GM12878 (cell line): ENCODE results near the gene CKS1B. TPM values are rescaled to one million over a fixed set of nuclear protein-coding genes. Genes with fewer than 3 reads are reported as not detected.

Experiments
- ATAC-seq: fragments of 200-7000 bp; cut with Tn5 transposase; 3 replicates; pipeline ENCODE4 v1.9.1; 2020; ENCODE audit warnings: mild to moderate bottlenecking, moderate library complexity
- BruUV-seq: library from RNA; stranded (reverse); fragments of 400-500 nt; replicated peaks from 2 replicates; lab custom pipeline; 2021; lab: Mats Ljungman, UMichigan
- CTCF ChIA-PET: fragments of 300-600 bp; sonication (Branson Sonifier 250); formaldehyde crosslinking; extraction: SDS; loops from one replicate; lab custom pipeline; 2021; ENCODE audit warnings: inconsistent platforms; lab: Yijun Ruan, JAX
- POLR2A ChIA-PET: fragments of 350-600 bp; formaldehyde crosslinking; extraction: SDS; loops from one replicate; lab custom pipeline; 2021; ENCODE audit warnings: inconsistent platforms; lab: Charles Lee
- RAD21 ChIA-PET: fragments of 300-600 bp; sonication (Branson Sonifier 250); formaldehyde crosslinking; loops from one replicate; lab custom pipeline; 2023; ENCODE audit warnings: antibody characterized with exemption; ENCODE audit not compliant: unreplicated experiment; lab: Charles Lee
- SMC1A ChIA-PET: fragments of 300-600 bp; sonication (Branson Sonifier 250); formaldehyde crosslinking; loops from one replicate; lab custom pipeline; 2023; ENCODE audit not compliant: unreplicated experiment, uncharacterized antibody; lab: Charles Lee
- DNase-seq: peaks from one replicate; pipeline ENCODE4 v3.0.0-alpha.2; 2011; ENCODE audit warnings: low read depth, low spot score
- FAIRE-seq: peaks from 3 replicates; lab custom pipeline; 2011; peaks lifted over from hg19 to GRCh38; lab: Jason Lieb, UNC
- H2AFZ ChIP-seq: 2 replicates; pipeline ENCODE4 v1.6.0; 2011; ENCODE audit warnings: low read depth, low read length, control low read depth; ENCODE audit not compliant: control insufficient read depth
- H3K27ac ChIP-seq: 2 replicates; pipeline ENCODE4 v1.5.1; 2011; ENCODE audit warnings: control low read depth; ENCODE audit not compliant: control insufficient read depth, insufficient read depth
- H3K27me3 ChIP-seq, 2 experiments: replicated peaks in 1 of 2; 2 replicates each; pipeline versions ENCODE4 v1.6.0 to v1.6.1; 2011; ENCODE audit warnings: low read length in 1 of 2; ENCODE audit not compliant: control insufficient read depth in 2 of 2, insufficient read depth in 2 of 2
- H3K36me3 ChIP-seq, 2 experiments: 2 replicates each; pipeline ENCODE4 v1.5.1; 2011; ENCODE audit warnings: low read length in 1 of 2; ENCODE audit not compliant: control insufficient read depth in 2 of 2, insufficient read depth in 2 of 2
- H3K4me1 ChIP-seq: 2 replicates; pipeline ENCODE4 v1.6.1; 2011; ENCODE audit warnings: mild to moderate bottlenecking, low read length, moderate library complexity, mixed read lengths; ENCODE audit not compliant: control insufficient read depth, insufficient read depth
- H3K4me2 ChIP-seq: 2 replicates; pipeline ENCODE4 v1.6.0; 2011; ENCODE audit warnings: control low read depth; ENCODE audit not compliant: control insufficient read depth, insufficient read depth
- H3K4me3 ChIP-seq: fragments of 200-600 bp; sonication (generic); 2 replicates; pipeline ENCODE4 v1.5.1; 2016
- H3K79me2 ChIP-seq: 2 replicates; pipeline ENCODE4 v1.6.0; 2011; ENCODE audit warnings: low read length; ENCODE audit not compliant: control insufficient read depth, insufficient read depth
- H3K9ac ChIP-seq: 2 replicates; pipeline ENCODE4 v1.8.0; 2011; ENCODE audit warnings: low read length, control low read depth, mixed read lengths; ENCODE audit not compliant: control insufficient read depth, insufficient read depth
- H3K9me3 ChIP-seq: replicated peaks from 3 replicates; pipeline ENCODE4 v1.5.1; 2011; ENCODE audit warnings: mild to moderate bottlenecking, low read length; ENCODE audit not compliant: control insufficient read depth, insufficient read depth
- H4K20me1 ChIP-seq: 2 replicates; pipeline ENCODE4 v1.6.0; 2011; ENCODE audit not compliant: control insufficient read depth, insufficient read depth
- ASH2L ChIP-seq: fragments of 300-600, 200-600 bp; sonication (generic); IDR thresholded peaks from 2 replicates; pipeline ENCODE4 v1.6.1; 2017; ENCODE audit warnings: low read depth, mild to moderate bottlenecking, borderline replicate concordance
- CHD4 ChIP-seq: fragments of 200-600 bp; sonication (generic); IDR thresholded peaks from 2 replicates; pipeline ENCODE4 v1.6.1; 2016; ENCODE audit warnings: mild to moderate bottlenecking
- IKZF1 ChIP-seq: fragments of 450-650 bp; conservative IDR thresholded peaks from 2 replicates; pipeline ENCODE4 v1.6.1; 2017; ENCODE audit warnings: antibody characterized with exemption, mild to moderate bottlenecking
- MEF2B ChIP-seq: fragments of 450-650 bp; IDR thresholded peaks from 2 replicates; pipeline ENCODE4 v1.6.1; 2018; ENCODE audit warnings: mild to moderate bottlenecking, moderate library complexity; ENCODE audit not compliant: partially characterized antibody, poor library complexity, severe bottlenecking
- NFYA ChIP-seq: IDR thresholded peaks from 2 replicates; pipeline ENCODE4 v1.6.1; 2011; ENCODE audit warnings: low read depth, mild to moderate bottlenecking, low read length, improper control_type of control experiment, borderline replicate concordance
- RB1 ChIP-seq: fragments of 450-650 bp; formaldehyde crosslinking; IDR thresholded peaks from 2 replicates; pipeline ENCODE4 v1.6.1; 2017; ENCODE audit warnings: mild to moderate bottlenecking, borderline replicate concordance
- SPI1 ChIP-seq: IDR thresholded peaks from 2 replicates; pipeline ENCODE4 v1.6.1; 2011; ENCODE audit warnings: low read depth, mild to moderate bottlenecking, low read length, moderate library complexity, borderline replicate concordance; ENCODE audit not compliant: insufficient read depth
- TBL1XR1 ChIP-seq: IDR thresholded peaks from 2 replicates; pipeline ENCODE4 v1.6.1; 2012; ENCODE audit warnings: low read depth, low read length, improper control_type of control experiment
- WGBS: methylation state at CpG from one replicate; pipeline ENCODE4 v1.1.6; 2016; ENCODE audit warnings: low lambda C conversion rate; ENCODE audit not compliant: insufficient replicate concordance, insufficient coverage; ENCODE audit errors: missing lambda C conversion rate; 5-methylcytosine and 5-hydroxymethylcytosine counted together
- in situ Hi-C: fragments of 300-500 bp; cut with MboI; formaldehyde crosslinking; loops from 9 replicates; pipeline ENCODE4 v1.14.3; 2018; ENCODE audit warnings: mixed read lengths
- intact Hi-C: fragments of 100-400 bp; cut with micrococcal nuclease; formaldehyde crosslinking; loops from one replicate; pipeline ENCODE4 v1.14.2; 2022; ENCODE audit not compliant: unreplicated experiment
- polyA plus RNA-seq, 11 experiments: library from polyadenylated mRNA; depleted of rRNA in 4 of 11; unstranded in 6 of 11; stranded (reverse) in 5 of 11; fragments of >200 nt; fragmentation: Nextera tagmentation in 4 of 11; fragmentation: Illumina TruSeq in 1 of 11; extraction: Ambion mirVana in 4 of 11; extraction: Trizol in 1 of 11; gene quantifications; 1 replicate in 1 of 11; 2 replicates in 10 of 11; pipeline versions ENCODE4 v1.2.1 to v1.2.3, GENCODE V29; 2011 to 2016; ENCODE audit warnings: inconsistent platforms in 2 of 11, missing spikeins in 2 of 11, low read depth in 1 of 11
- total RNA-seq, 4 experiments: library from RNA; depleted of rRNA in 3 of 4; stranded (reverse); fragments of >200 nt in 3 of 4; fragmentation: Illumina TruSeq in 1 of 4; extraction: Trizol in 1 of 4; gene quantifications; 2 replicates each; pipeline versions ENCODE4 v1.2.1 to v1.2.3, GENCODE V29; 2013 to 2021
- TF ChIP-seq, protein P1 (sequence below): IDR thresholded peaks from 2 replicates; pipeline ENCODE4 v1.6.1; 2011; ENCODE audit warnings: mild to moderate bottlenecking, low read depth, low read length, moderate library complexity; ENCODE audit not compliant: insufficient replicate concordance

The CKS1B gene
- total and polyA plus RNA-seq, 10 of the 15 experiments (the other 5 are each of a cell fraction or from before 2014, with no cell fraction given) = 125 to 608 (median 364) TPM

DNA sequence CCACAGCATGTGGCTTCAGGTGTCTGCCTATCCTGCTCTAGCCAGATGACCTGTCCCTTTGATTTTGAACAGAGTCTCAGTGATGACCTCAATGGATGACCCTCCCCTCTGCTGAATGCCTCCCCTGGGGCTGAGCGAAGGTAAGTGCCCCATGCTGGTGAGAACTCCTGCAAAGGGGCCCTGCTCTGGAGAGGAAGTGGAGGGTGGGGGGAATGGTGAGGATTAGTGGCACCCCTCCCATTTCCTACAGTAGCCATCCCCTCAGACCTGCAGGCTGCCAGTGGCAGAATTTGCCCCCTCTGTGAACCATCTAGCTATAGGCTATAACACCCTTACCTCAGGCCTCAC lies 34.3 kb upstream of the CKS1B start:
- peak overlapping the region; percentile 98 for H3K9ac ChIP-seq

More for the DNA sequence above, 34.3 kb upstream of the CKS1B start:
- Histone ChIP-seq H2AFZ (no peak overlapping the region), H3K4me2 (peak overlapping the region; percentile 100), H3K4me3 (peak overlapping the region; percentile 74), H3K4me1 (peaks cover 71% of the 10 kb centered on the region), H3K9me3 (no peaks in the 10 kb centered on the region; the same call in 2 of the 3 replicates), H3K27ac (peak overlapping the region; percentile 100), H3K27me3 (no peaks in the 10 kb centered on the region), H3K79me2 (peaks cover 64% of the 10 kb centered on the region), H4K20me1 (no peaks in the 10 kb centered on the region), H3K36me3 (no peaks in the 10 kb centered on the region)
- no TSS peak for BruUV-seq
- 0% methylated on average over 1 of the region's 1 CpG for WGBS
- CTCF ChIA-PET = interaction anchor here (0.7 to 2.8 kb wide), 15 partner anchors 8 to 459 kb away, joined by 3 to 16 read pairs (median 4); no protein-coding TSS in a partner anchor
- SMC1A ChIA-PET = interaction anchor here (1.0 to 1.6 kb wide), 10 partner anchors 12 to 381 kb away, joined by 3 to 6 read pairs (median 4); no protein-coding TSS in a partner anchor
- DNase-seq = no peak
- no peak for FAIRE-seq
- intact Hi-C loops (no loop called here), in situ Hi-C loops (no loop called here)
- no peak for ATAC-seq
- RAD21 ChIA-PET = interaction anchor here (0.5 to 2.2 kb wide), 14 partner anchors 44 to 330 kb away, joined by 3 to 15 read pairs (median 5); partner anchors contain the start of gene KCNN3
- POLR2A ChIA-PET = interaction anchor here (0.5 to 2.4 kb wide), 18 partner anchors 9 to 382 kb away, joined by 3 to 18 read pairs (median 5); partner anchors contain the start of genes ADAR, EFNA4, FLAD1 and PBXIP1
- TF ChIP-seq SPI1 = peak; percentile 48; the same call in 1 of the 2 replicates
- TF ChIP-seq TBL1XR1 = no peak
- TF ChIP-seq RB1 = peak; percentile 19; the same call in 1 of the 2 replicates
- TF ChIP-seq, protein P1, sequence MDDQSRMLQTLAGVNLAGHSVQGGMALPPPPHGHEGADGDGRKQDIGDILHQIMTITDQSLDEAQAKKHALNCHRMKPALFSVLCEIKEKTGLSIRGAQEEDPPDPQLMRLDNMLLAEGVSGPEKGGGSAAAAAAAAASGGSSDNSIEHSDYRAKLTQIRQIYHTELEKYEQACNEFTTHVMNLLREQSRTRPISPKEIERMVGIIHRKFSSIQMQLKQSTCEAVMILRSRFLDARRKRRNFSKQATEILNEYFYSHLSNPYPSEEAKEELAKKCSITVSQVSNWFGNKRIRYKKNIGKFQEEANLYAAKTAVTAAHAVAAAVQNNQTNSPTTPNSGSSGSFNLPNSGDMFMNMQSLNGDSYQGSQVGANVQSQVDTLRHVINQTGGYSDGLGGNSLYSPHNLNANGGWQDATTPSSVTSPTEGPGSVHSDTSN = no peak
- no peak for TF ChIP-seq NFYA
- 0 out of 2 replicates have a peak, but pooled peaks have one; percentile 7 for TF ChIP-seq IKZF1
- no peak for TF ChIP-seq CHD4
- no peak for TF ChIP-seq ASH2L
- TF ChIP-seq MEF2B = peak; percentile 27
